Mammary epithelial cell (primary cell): ENCODE measurements around the gene SLC24A3.

Experiments used
- CTCF ChIP-seq, 2 donors: IDR thresholded peaks in 1 of 2; conservative IDR thresholded peaks in 1 of 2; 2 replicates each; pipeline ENCODE4 v1.5.1; 2011 to 2012; ENCODE audit warnings: inconsistent platforms in 2 of 2, low read length in 2 of 2, mild to moderate bottlenecking in 2 of 2, control low read depth in 1 of 2, low read depth in 1 of 2; ENCODE audit not compliant: insufficient read depth in 1 of 2; ENCODE audit errors: extremely low read depth in 1 of 2
- EZH2 ChIP-seq: IDR thresholded peaks from 2 replicates; pipeline ENCODE4 v1.6.1; 2012; ENCODE audit warnings: low read length, inconsistent platforms, borderline replicate concordance

- TF ChIP-seq CTCF (conservative IDR thresholded peaks at IDR 0.05 in 1 of 2, IDR thresholded peaks at IDR 0.05 in 1 of 2; ENCODE audit: extremely low read depth in 1 of 2, insufficient read depth in 1 of 2, low read depth in 1 of 2, low read length in 2 of 2), result no peak
- no peak for TF ChIP-seq EZH2
These were observed 236.2 kb downstream of the SLC24A3 start for GRCh38 chr20:19448632-19449031.
